Left forelimb (tissue), 1 donor: Measurements from ENCODE around the gene AGBL5.
A peak's percentile ranks its signal among the peaks of the same experiment; 100 is the strongest.

Experiments
- DNase-seq: peaks from one replicate; pipeline ENCODE4 v3.0.0-alpha.2; 2018; ENCODE audit warnings: low spot score

Gene AGBL5, protein sequence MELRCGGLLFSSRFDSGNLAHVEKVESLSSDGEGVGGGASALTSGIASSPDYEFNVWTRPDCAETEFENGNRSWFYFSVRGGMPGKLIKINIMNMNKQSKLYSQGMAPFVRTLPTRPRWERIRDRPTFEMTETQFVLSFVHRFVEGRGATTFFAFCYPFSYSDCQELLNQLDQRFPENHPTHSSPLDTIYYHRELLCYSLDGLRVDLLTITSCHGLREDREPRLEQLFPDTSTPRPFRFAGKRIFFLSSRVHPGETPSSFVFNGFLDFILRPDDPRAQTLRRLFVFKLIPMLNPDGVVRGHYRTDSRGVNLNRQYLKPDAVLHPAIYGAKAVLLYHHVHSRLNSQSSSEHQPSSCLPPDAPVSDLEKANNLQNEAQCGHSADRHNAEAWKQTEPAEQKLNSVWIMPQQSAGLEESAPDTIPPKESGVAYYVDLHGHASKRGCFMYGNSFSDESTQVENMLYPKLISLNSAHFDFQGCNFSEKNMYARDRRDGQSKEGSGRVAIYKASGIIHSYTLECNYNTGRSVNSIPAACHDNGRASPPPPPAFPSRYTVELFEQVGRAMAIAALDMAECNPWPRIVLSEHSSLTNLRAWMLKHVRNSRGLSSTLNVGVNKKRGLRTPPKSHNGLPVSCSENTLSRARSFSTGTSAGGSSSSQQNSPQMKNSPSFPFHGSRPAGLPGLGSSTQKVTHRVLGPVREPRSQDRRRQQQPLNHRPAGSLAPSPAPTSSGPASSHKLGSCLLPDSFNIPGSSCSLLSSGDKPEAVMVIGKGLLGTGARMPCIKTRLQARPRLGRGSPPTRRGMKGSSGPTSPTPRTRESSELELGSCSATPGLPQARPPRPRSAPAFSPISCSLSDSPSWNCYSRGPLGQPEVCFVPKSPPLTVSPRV

DNA sequence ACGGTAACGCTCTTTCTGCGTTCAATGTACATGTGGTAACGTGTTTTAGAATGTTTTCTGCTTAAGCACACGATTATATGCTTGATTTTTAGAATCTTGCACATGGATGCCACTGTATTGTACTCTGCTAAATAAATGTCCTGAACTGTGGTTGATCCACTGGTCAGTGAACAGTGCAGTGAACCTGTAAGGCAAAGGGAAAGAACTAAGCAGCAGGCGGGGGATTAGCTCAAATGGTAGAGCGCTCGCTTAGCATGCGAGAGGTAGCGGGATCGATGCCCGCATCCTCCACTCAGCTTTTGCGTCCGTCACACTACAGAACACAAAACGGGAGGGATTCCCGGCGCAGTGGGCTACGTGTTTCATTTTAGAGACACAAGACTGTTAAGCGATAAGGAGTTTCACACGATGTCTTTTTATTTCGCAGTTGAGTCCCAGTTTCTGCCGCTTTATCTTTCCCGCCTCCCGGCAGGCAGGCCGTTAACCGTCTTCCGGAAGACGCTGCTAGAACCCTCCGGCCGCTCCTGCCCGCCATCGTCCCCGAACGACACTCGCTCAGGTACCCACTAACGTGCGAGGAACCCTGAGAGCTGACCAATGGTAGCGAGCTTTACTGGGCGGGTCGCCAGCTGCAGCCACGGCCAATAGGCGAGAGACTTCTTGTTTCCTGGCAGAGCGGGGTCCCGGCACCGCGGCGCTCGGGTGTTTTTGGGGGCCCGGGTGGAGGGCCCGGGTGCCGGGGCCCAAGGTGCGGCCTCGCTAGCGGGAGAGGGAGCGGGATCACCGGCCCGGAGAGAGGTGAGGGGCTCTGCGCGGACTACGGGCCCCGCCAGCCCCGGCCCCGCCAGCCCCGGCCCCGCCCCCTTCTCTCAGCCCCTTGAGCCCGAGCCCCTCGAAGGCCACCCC lies at the start of gene AGBL5:
Gene AGBL5, plus strand, starts transcription at position 673 of the 906 bp plus-strand sequence. CDS start 1,291 bp downstream, outside the sequence.
- DNase-seq: peak; percentile 97

- no peak for DNase-seq
Observed at GRCh38 chr2:27001950-27002349, 49.5 kb upstream of the AGBL5 start.

GRCh38 chr2:27003007-27003406 lies 48.5 kb upstream of the AGBL5 start:
- DNase-seq: no peak

DNA sequence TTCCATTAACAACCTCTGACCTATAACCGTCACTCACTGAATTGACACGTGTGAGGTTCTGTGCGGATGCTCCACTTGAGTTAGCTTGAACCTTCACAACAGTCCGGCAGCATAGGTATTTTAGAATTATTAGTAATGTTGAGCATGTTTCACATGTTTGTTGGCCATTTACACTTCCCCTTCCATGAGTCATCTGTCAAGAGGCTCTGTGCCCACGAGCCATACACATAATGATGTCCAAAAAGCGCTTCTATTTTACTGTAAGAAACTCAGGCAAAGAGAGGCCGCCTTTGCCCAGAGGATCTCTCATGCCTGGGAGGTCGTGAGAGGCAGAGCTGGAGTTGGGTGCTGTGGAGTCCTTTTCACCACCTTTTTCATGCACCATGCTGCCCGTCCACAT lies 47.6 kb upstream of the AGBL5 start:
- no peak for DNase-seq

GRCh38 chr2:27006602-27007415 lies 44.7 kb upstream of the AGBL5 start:
- no peak for DNase-seq

DNA sequence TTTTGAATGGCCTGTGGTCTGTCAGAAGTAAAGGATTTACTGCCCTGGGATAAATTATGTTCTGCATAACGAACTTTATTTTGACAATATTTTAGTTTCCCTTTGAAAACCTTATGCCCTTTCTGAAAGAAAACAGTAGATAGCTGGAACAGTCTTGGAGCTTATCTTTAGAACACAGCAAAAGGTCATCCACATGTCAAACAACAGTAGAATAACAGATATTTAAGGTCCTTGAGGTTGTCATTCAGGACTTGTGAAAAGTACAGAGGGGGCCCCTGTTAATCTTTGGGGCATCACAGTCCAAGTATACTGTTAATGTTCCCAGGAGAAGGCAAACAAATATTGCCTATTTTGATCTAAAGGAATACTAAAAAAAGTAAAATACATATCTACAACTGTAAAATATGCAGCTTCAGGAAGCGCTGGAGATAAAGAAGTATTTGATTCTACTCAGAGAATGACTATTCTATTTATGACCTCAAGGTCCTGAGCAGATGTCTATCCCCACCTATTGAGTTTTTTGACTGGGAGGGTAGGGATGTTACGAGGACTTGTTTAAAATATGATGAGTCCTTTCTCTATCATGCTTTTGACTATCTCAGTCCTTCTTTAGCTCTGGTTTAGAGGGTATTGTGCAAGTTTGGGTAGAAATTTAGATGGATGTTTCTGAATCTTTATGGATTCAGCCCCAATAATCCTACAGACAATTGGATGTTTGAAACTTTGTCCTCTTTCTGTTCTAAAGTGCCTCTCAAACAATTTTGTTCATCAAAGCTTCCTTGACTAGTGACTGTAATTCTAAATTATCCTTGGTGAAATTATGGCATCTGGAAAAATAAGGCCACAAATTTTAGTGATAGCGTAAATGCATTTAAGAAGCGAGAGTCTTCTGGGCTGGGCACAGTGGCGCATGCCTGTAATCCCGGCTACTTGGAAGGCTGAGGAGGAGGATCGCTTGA lies 43.8 kb upstream of the AGBL5 start:
- no peak for DNase-seq

DNA sequence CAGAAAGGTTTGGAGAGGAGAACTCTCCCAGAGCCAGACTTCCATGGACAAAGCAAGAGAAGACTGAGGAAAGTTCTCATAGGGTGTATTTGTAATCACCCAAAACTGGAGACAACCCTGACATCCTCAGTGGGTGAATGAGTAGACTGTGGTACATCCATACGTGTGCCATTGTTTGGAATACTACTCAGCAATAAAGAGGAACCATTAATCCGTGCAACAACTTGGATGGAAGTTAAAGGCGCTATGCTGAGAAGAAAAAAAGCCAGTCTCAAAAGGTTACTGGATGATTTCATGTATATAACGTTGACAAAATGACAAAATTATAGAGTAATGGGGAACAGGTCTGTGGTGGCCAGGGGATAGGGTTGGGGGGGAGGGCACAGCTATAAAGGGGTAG lies 42.8 kb upstream of the AGBL5 start:
- DNase-seq: no peak

- no peak for DNase-seq
Observed at GRCh38 chr2:27009083-27009482, 42.4 kb upstream of the AGBL5 start.

DNA sequence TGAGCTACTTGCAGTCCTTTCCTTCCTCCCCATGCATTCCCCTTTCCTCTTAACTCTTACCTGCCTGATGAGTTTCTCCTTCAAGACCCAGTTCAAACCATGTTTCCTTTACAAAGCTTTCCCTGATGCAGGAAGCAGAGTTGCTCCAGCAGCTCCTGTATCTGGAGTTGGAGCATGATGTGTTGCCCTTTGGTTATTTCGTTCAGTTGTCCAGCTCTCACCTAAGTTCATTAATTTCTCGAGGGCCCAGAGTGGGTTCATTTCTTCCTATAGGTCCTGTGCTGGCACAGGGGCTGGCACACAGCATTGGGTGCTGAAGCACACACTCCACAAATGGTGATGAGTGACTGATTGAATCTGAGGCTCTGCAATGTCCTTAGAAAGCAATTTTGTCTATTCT lies 41.8 kb upstream of the AGBL5 start:
- DNase-seq: no peak

DNA sequence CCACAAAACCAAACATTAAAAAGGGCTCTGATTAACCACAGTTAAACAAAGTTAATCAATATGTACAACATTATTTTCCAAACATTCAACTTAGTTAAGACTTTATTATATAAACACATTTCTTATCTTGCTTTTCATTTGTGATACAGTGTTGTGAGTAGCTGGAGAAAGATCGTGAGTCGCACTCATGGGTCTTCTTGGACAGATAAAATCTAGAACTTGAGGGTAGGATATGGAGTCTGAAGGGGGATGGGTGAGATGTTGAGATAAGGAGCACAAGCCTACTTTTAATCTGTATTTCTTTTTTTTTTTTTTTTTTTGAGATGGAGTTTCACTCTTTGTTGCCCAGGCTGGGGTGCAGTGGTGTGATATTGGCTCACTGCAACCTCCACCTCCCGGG lies 41.3 kb upstream of the AGBL5 start:
- no peak for DNase-seq

DNA sequence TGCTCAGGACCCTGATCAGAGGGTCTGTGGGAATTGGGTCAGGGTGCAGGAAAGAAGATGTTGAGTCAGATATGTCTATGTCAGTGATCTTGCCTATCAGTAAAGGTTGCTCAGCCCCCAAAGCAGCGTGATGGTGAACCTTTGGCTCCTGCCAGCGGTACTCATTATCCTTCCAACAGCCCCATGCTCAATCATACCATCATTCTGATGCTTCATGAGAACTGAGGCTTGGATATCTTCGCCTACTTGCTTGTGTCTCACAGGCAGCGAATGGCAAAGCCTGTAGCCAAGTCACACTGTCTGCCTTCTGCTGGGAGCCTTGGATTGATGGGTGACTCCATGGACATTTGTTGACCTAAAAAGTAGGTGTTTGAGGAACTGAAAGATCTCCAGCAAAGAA lies 37.7 kb upstream of the AGBL5 start:
- no peak for DNase-seq

- DNase-seq: no peak
Observed at GRCh38 chr2:27014771-27015433, 36.6 kb upstream of the AGBL5 start.

DNA sequence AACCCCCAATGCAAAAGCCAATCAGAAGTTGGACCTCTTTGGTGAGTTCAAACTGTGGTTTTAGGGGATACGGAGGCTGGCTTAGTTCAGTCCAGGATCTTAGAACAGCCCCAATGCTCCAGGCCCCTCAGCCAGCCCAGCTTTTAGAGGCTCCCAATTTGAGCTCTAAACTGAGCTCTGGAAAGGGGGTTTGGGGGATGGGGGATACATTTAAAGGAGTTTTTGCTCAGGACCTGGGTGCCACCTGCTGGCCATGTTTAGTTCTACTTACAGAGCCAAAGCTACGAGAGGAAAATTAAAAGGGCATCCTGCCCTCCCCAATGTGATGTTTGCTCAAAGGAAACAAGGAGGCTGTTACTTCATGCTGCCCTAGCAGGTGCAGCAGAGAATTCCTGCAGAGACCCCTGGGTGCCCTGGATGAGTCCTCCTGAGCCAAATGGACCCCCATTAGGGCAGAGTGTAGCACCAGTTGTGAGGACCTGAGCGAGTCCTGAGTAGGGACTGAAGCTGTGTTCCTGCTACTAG lies 34.6 kb upstream of the AGBL5 start:
- no peak for DNase-seq

DNA sequence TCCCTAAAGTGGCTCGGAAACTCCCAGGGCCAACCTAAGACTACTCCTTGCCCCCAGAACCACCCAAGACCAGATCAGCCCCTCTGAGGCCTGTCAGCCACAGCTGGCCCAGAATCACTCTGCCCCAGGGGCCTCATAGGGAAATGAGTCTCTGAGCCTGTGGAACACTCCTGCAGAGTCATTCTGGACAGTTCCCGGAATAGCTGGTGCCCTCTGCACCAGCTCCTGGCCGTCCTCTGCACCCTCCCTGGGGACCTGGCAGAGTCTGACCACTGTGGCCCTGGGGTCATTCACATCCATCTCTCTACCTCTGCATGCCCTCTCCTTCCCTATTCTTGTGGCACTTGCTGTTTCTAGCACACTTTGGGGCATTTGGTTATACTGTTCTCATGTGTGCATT lies 33.3 kb upstream of the AGBL5 start:
- DNase-seq: no peak

DNA sequence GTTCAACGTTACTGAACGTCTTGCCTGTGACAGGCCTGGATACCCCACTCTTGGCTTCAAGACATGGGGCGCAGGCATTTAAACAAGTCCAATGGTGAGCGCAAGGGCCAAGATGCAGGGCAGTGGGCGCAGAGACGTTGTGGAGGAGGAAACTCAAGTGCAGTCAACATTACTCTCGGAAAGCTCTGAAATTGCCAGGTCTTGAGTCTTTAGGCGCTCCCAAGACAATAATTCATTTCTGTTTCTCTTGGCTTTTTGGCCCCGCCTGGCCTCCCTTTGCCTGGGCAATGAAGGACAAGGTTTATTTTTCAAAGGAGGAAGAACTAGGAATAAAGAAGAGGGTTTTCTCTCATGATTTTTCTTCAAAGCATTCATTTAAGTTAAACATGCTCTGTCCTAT lies 32.0 kb upstream of the AGBL5 start:
- no peak for DNase-seq

GRCh38 chr2:27019931-27020855 lies 31.3 kb upstream of the AGBL5 start:
- no peak for DNase-seq

GRCh38 chr2:27021253-27022049 lies 30.0 kb upstream of the AGBL5 start:
- DNase-seq: no peak
